IPS-15b (cell line): ENCODE results near the gene GMPR.
"Not testable (repeated sequence)": the region's sequence is repeated elsewhere in the genome, so short reads cannot be mapped to it uniquely, and the experiment has no call there.

ENCODE experiments used
- H3K27me3 ChIP-seq: one replicate; pipeline ENCODE4 v1.6.1; 2013; ENCODE audit warnings: low read length; ENCODE audit not compliant: control insufficient read depth, insufficient read depth
- H3K36me3 ChIP-seq: one replicate; pipeline ENCODE4 v1.6.1; 2013; ENCODE audit warnings: low read length; ENCODE audit not compliant: control insufficient read depth, insufficient read depth
- H3K4me1 ChIP-seq: one replicate; pipeline ENCODE4 v1.6.1; 2013; ENCODE audit warnings: mild to moderate bottlenecking, low read length; ENCODE audit not compliant: control insufficient read depth, insufficient read depth
- H3K4me3 ChIP-seq: one replicate; pipeline ENCODE4 v1.5.1; 2013; ENCODE audit warnings: low read depth, low read length
- H3K9ac ChIP-seq: one replicate; pipeline ENCODE4 v1.6.1; 2013; ENCODE audit warnings: low read depth, mild to moderate bottlenecking, low read length
- H3K9me3 ChIP-seq: one replicate; pipeline ENCODE4 v1.6.1; 2013; ENCODE audit warnings: mild to moderate bottlenecking, low read length; ENCODE audit not compliant: control insufficient read depth, insufficient read depth

Gene GMPR

DNA sequence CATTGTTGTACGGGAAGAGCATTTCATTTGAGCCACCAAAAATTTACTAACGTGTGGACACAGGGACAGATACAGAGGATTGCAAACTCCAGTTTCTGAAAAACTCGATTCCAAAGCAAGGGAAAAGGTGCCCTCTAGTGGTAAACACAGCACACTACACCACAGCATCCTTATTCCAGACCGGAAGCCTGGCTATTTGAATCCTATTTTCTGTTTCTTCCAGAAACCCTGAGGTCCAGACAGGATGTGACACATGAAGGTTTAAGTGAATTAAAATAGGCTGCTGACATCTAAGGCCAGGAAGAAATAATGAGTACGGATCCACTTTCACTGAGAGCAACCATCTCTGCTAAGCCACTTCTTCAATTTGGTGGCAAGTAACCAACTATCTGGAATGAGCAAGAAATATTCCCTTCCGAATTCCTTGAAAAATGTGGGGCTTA is 31.8 kb upstream of the GMPR start:
- no peak overlapping the region for H3K9ac ChIP-seq
- no peaks in the 10 kb centered on the region for H3K27me3 ChIP-seq
- H3K4me1 ChIP-seq, result no peaks in the 10 kb centered on the region
- H3K9me3 ChIP-seq, result no peaks in the 10 kb centered on the region
- H3K4me3 ChIP-seq, result no peak overlapping the region
- no peaks in the 10 kb centered on the region for H3K36me3 ChIP-seq

DNA sequence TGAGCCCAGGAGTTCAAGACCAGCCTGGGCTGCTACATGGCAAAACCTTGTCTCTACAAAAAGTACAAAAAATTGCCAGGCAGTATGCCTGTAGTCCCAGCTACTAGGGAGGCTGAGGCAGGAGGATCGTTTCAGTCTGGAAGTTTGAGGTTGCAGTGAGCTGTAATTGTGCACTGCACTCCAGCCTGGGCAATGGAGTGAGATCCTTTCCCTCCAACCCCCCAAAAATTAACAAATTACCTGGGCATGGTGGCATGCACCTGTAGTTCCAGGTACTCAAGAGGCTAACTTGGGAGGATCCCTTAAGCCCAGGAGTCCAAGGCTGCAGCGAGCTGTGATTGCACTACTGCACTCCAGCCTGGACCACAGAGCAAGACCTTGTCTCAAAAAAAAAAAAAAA is 29.4 kb upstream of the GMPR start:
- no peaks in the 10 kb centered on the region for H3K9me3 ChIP-seq
- H3K4me1 ChIP-seq, result no peaks in the 10 kb centered on the region
- H3K36me3 ChIP-seq, result no peaks in the 10 kb centered on the region
- no peaks in the 10 kb centered on the region for H3K27me3 ChIP-seq
- no peak overlapping the region for H3K4me3 ChIP-seq
- no peak overlapping the region for H3K9ac ChIP-seq

DNA sequence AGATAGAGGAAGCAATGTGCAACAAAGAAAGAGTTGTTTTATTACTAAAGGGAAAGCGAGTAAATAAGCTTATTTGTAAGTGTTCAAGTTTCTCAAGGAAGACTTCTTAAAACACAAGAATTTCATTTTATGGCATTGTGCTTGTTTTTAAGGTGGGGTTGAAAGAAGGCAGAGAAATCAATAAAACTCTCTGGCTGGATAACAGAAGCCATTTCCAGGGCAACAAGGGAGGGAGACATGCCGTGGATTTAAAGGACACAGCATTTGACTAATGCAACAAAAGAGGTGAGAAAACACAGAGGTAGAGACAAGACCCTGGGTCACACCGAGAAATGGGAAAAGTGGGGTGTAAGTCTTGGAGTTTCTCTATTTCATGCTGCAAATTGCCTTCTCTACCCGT is 28.8 kb upstream of the GMPR start:
- Histone ChIP-seq H3K4me1 (no peaks in the 10 kb centered on the region), H3K9ac (no peak overlapping the region), H3K36me3 (no peaks in the 10 kb centered on the region), H3K4me3 (no peak overlapping the region), H3K27me3 (no peaks in the 10 kb centered on the region), H3K9me3 (no peaks in the 10 kb centered on the region)

DNA sequence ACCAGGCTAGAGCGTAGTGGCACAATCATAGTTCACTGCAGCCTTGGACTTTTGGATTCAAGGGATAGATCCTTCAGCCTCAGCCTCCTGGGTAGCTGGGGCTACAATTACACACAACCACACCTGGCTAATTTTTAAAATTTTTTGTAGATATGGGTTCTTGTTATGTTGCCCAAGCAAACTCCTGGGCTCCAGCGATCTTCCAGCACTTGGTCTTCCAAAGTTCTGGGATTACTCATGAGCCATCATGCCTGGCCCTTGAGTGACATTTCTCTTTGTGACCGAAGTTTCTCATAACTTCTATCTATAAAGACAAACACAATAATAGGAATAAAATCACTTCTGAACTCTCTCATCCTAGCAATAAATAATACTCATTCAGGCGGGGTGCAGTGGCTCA is 26.1 kb upstream of the GMPR start:
- no peaks in the 10 kb centered on the region for H3K9me3 ChIP-seq
- no peak overlapping the region for H3K9ac ChIP-seq
- no peaks in the 10 kb centered on the region for H3K27me3 ChIP-seq
- no peaks in the 10 kb centered on the region for H3K36me3 ChIP-seq
- no peaks in the 10 kb centered on the region for H3K4me1 ChIP-seq
- H3K4me3 ChIP-seq, result no peak overlapping the region

- H3K36me3 ChIP-seq, result no peaks in the 10 kb centered on the region
- no peaks in the 10 kb centered on the region for H3K27me3 ChIP-seq
- no peaks in the 10 kb centered on the region for H3K4me1 ChIP-seq
- no peak overlapping the region for H3K9ac ChIP-seq
- H3K9me3 ChIP-seq, result no peaks in the 10 kb centered on the region
- H3K4me3 ChIP-seq, result no peak overlapping the region
Observed at GRCh38 chr6:16216501-16217155, 21.8 kb upstream of the GMPR start.

DNA sequence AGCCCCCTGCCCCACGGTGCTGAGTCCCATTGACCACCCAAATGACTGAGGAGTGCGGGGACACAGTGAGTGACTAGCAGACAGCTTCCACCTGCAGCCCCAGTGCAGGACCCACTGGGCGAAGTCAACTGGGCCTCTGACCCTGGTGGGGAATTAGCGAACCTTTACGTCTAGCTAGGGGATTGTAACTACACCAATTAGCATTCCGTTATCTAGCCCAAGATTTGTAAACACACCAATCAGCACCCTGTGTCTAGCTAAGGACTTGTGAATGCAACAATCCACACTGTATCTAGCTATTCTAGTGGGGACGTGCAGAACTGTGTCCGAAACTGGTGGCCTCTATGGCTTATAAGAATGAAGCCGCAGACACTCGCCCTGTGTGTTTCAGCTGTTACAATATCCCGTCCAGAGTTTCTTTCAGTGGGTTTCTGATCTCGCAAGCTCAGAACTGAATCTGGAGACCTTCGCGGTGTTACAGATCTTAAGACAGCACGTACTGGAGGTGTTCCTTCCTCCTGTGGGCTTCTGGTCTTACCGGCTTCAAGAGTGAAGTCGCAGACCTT is 21.1 kb upstream of the GMPR start:
- Histone ChIP-seq H3K4me1 (no peaks in the 10 kb centered on the region), H3K9ac (no peak overlapping the region), H3K9me3 (no peaks in the 10 kb centered on the region), H3K4me3 (no peak overlapping the region), H3K27me3 (no peaks in the 10 kb centered on the region), H3K36me3 (no peaks in the 10 kb centered on the region)

GRCh38 chr6:16222826-16223225 is 15.6 kb upstream of the GMPR start:
- Histone ChIP-seq H3K27me3 (no peaks in the 10 kb centered on the region), H3K9me3 (no peaks in the 10 kb centered on the region), H3K36me3 (no peaks in the 10 kb centered on the region), H3K4me3 (no peak overlapping the region), H3K4me1 (no peaks in the 10 kb centered on the region), H3K9ac (no peak overlapping the region)

- Histone ChIP-seq H3K4me3 (no peak overlapping the region), H3K36me3 (no peaks in the 10 kb centered on the region), H3K9me3 (no peaks in the 10 kb centered on the region), H3K4me1 (no peaks in the 10 kb centered on the region), H3K27me3 (peaks cover 5% of the 10 kb centered on the region), H3K9ac (no peak overlapping the region)
Observed at GRCh38 chr6:16223362-16223761, 15.0 kb upstream of the GMPR start.

GRCh38 chr6:16224409-16224808 is 14.0 kb upstream of the GMPR start:
- Histone ChIP-seq H3K4me3 (no peak overlapping the region), H3K36me3 (no peaks in the 10 kb centered on the region), H3K9ac (no peak overlapping the region), H3K27me3 (peaks cover 13% of the 10 kb centered on the region), H3K9me3 (no peaks in the 10 kb centered on the region), H3K4me1 (peaks cover 2% of the 10 kb centered on the region)

DNA sequence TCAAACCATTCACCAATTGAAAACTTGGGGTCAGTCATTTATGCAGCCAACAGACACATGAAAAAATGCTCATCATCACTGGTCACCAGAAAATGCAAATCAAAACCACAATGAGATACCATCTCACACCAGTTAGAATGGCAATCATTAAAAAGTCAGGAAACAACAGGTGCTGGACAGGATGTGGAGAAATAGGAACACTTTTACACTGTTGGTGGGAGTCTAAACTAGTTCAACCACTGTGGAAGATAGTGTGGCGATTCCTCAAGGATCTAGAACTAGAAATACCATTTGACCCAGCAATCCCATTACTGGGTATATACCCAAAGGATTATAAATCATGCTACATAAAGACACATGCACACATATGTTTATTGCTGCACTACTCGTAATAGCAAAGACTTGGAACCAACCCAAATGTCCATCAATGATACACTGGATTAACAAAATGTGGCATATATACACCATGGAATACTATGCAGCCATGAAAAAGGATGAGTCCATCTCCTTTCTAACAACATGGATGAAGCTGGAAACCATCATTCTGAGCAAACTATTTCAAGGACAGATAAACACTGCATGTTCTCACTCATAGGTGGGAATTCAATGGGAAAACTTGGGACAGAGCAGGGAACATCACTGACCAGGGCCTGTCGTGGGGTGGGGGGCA is 13.2 kb upstream of the GMPR start:
- H3K36me3 ChIP-seq, H3K4me3 ChIP-seq, H3K4me1 ChIP-seq, H3K9ac ChIP-seq, H3K9me3 ChIP-seq: not testable (repeated sequence)
- peaks cover 13% of the 10 kb centered on the region for H3K27me3 ChIP-seq

GRCh38 chr6:16226117-16227047 is 12.0 kb upstream of the GMPR start:
- H3K36me3 ChIP-seq, H3K4me1 ChIP-seq, H3K4me3 ChIP-seq, H3K9me3 ChIP-seq, H3K9ac ChIP-seq: not testable (repeated sequence)
- peaks cover 13% of the 10 kb centered on the region for H3K27me3 ChIP-seq
